OCI-LY7 (cell line): ENCODE measurements around the gene CCNE1. TPM values are rescaled to one million over a fixed set of nuclear protein-coding genes. Genes with fewer than 3 reads are reported as not detected.

ENCODE experiments used
- BruUV-seq: library from RNA; stranded (reverse); fragments of 400-500 nt; replicated peaks from 2 replicates; lab custom pipeline; 2021; lab: Mats Ljungman, UMichigan
- CTCF ChIA-PET: fragments of 300-600 bp; sonication (Branson Sonifier 250); formaldehyde crosslinking; loops from one replicate; lab custom pipeline; 2022; ENCODE audit warnings: antibody characterized with exemption; ENCODE audit not compliant: unreplicated experiment; lab: Charles Lee
- POLR2A ChIA-PET: fragments of 300-600 bp; sonication (Branson Sonifier 250); formaldehyde crosslinking; loops from one replicate; lab custom pipeline; 2022; ENCODE audit warnings: antibody characterized with exemption; lab: Charles Lee
- DNase-seq: peaks from one replicate; pipeline ENCODE4 v3.0.0-alpha.2; 2015; ENCODE audit warnings: low spot score
- H2AFZ ChIP-seq: fragments of 200-600 bp; sonication (generic), shearing (Covaris generic); 2 replicates; pipeline ENCODE4 v1.6.1; 2014; ENCODE audit warnings: mild to moderate bottlenecking, antibody characterized with exemption, low read length, moderate library complexity
- H3K27ac ChIP-seq: fragments of 200-600 bp; sonication (generic); 2 replicates; pipeline ENCODE4 v1.5.1; 2014; ENCODE audit warnings: mixed run types, low read depth, mild to moderate bottlenecking, moderate library complexity, low read length, inconsistent platforms; ENCODE audit not compliant: poor library complexity, severe bottlenecking
- H3K36me3 ChIP-seq: fragments of 200-600 bp; sonication (generic); 2 replicates; pipeline ENCODE4 v1.6.1; 2014; ENCODE audit warnings: mild to moderate bottlenecking, antibody characterized with exemption, low read length, moderate library complexity, mixed read lengths; ENCODE audit not compliant: insufficient read depth
- H3K4me1 ChIP-seq: fragments of 200-600 bp; sonication (generic); 2 replicates; pipeline ENCODE4 v1.5.1; 2014; ENCODE audit warnings: mild to moderate bottlenecking, low read length; ENCODE audit not compliant: insufficient read depth, poor library complexity, severe bottlenecking
- H3K4me2 ChIP-seq: fragments of 200-600 bp; sonication (generic); 2 replicates; pipeline ENCODE4 v1.6.1; 2014; ENCODE audit warnings: mild to moderate bottlenecking, low read length
- H3K4me3 ChIP-seq: fragments of 200-600 bp; sonication (generic); 2 replicates; pipeline ENCODE4 v1.5.1; 2014; ENCODE audit warnings: mild to moderate bottlenecking, low read depth, low read length; ENCODE audit not compliant: poor library complexity, severe bottlenecking
- H3K79me2 ChIP-seq: fragments of 200-600 bp; sonication (generic); 2 replicates; pipeline ENCODE4 v1.6.1; 2016; ENCODE audit warnings: low read depth, mild to moderate bottlenecking, low read length, moderate library complexity, mixed read lengths; ENCODE audit not compliant: insufficient read depth
- H3K9me2 ChIP-seq: fragments of 200-600 bp; sonication (generic); 2 replicates; pipeline ENCODE4 v1.6.1; 2016; ENCODE audit warnings: mild to moderate bottlenecking, low read length, mixed read lengths; ENCODE audit not compliant: insufficient read depth
- H3K9me3 ChIP-seq: fragments of 200-600 bp; sonication (generic); 2 replicates; pipeline ENCODE4 v1.6.1; 2014; ENCODE audit warnings: mild to moderate bottlenecking, mixed run types, low read length, mixed read lengths
- H4K20me1 ChIP-seq: fragments of 200-600 bp; sonication (generic); 2 replicates; pipeline ENCODE4 v1.6.1; 2014; ENCODE audit warnings: mild to moderate bottlenecking, antibody characterized with exemption, low read length, moderate library complexity, mixed read lengths; ENCODE audit not compliant: insufficient read depth
- CTCF ChIP-seq: fragments of 200-600 bp; sonication (generic); conservative IDR thresholded peaks from 2 replicates; pipeline ENCODE4 v1.5.1; 2014; ENCODE audit warnings: mild to moderate bottlenecking, antibody characterized with exemption, low read length, moderate library complexity, mixed read lengths
- EZH2phosphoT487 ChIP-seq: fragments of 200-600 bp; sonication (generic); IDR thresholded peaks from 2 replicates; pipeline ENCODE4 v1.6.1; 2018; ENCODE audit warnings: low read depth, borderline replicate concordance, mild to moderate bottlenecking, mixed run types, antibody characterized with exemption, low read length, moderate library complexity, mixed read lengths
- intact Hi-C: fragments of 100-400 bp; cut with micrococcal nuclease; formaldehyde crosslinking; loops from one replicate; pipeline ENCODE4 v1.10.0; 2022; ENCODE audit not compliant: unreplicated experiment
- total RNA-seq, 2 experiments: library from RNA; depleted of rRNA in 1 of 2; stranded (reverse); fragments of >200 nt in 1 of 2; shearing (Covaris generic) in 1 of 2; gene quantifications; 2 replicates each; pipeline ENCODE4 v1.2.3, GENCODE V29; 2014 to 2022

CCNE1 gene
- total RNA-seq, 2 experiments from 2014 or later, result 23.2 to 36.1 TPM

GRCh38 chr19:29774126-29774525 lies 37.7 kb upstream of the CCNE1 start:
- no TSS peak for BruUV-seq
- Histone ChIP-seq H4K20me1 (no peaks in the 10 kb centered on the region), H3K27ac (no peak overlapping the region), H3K9me3 (no peaks in the 10 kb centered on the region), H3K4me2 (no peak overlapping the region), H3K4me3 (no peak overlapping the region), H3K4me1 (no peaks in the 10 kb centered on the region), H3K36me3 (no peaks in the 10 kb centered on the region), H3K79me2 (no peaks in the 10 kb centered on the region), H2AFZ (no peak overlapping the region), H3K9me2 (no peaks in the 10 kb centered on the region)
- intact Hi-C loops, result no loop called here
- TF ChIP-seq CTCF, result no peak
- TF ChIP-seq EZH2phosphoT487, result no peak
- DNase-seq, result no peak
- ChIA-PET CTCF (no interaction called here), POLR2A (interaction anchor here (0.6 kb wide), 1 partner anchor 459 kb away, joined by 4 read pairs; no protein-coding TSS in a partner anchor)

- no peaks in the 10 kb centered on the region for H4K20me1 ChIP-seq
- POLR2A ChIA-PET, result no interaction called here
- H3K4me1 ChIP-seq, result no peaks in the 10 kb centered on the region
- intact Hi-C loops, result no loop called here
- H3K27ac ChIP-seq, result no peak overlapping the region
- TF ChIP-seq EZH2phosphoT487, result no peak
- no peak overlapping the region for H2AFZ ChIP-seq
- DNase-seq, result no peak
- H3K4me3 ChIP-seq, result no peak overlapping the region
- BruUV-seq, result no TSS peak
- no peak overlapping the region for H3K4me2 ChIP-seq
- H3K36me3 ChIP-seq, result no peaks in the 10 kb centered on the region
- no peaks in the 10 kb centered on the region for H3K79me2 ChIP-seq
- no peaks in the 10 kb centered on the region for H3K9me2 ChIP-seq
- H3K9me3 ChIP-seq, result no peaks in the 10 kb centered on the region
- CTCF ChIA-PET, result no interaction called here
Observed at GRCh38 chr19:29777781-29778309, 33.9 kb upstream of the CCNE1 start.

GRCh38 chr19:29779921-29780320 lies 31.9 kb upstream of the CCNE1 start:
- Histone ChIP-seq H3K4me3 (no peak overlapping the region), H3K4me1 (no peaks in the 10 kb centered on the region), H3K9me2 (no peaks in the 10 kb centered on the region), H3K4me2 (no peak overlapping the region), H3K79me2 (no peaks in the 10 kb centered on the region), H3K27ac (no peak overlapping the region), H3K36me3 (no peaks in the 10 kb centered on the region), H3K9me3 (no peaks in the 10 kb centered on the region), H4K20me1 (no peaks in the 10 kb centered on the region), H2AFZ (no peak overlapping the region)
- DNase-seq, result peak; percentile 26
- BruUV-seq, result no TSS peak
- ChIA-PET POLR2A (no interaction called here), CTCF (no interaction called here)
- no peak for TF ChIP-seq EZH2phosphoT487
- peak; percentile 50 for TF ChIP-seq CTCF
- intact Hi-C loops, result no loop called here
